Measurements from ENCODE around the gene PPM1E. TPM values are rescaled to one million over a fixed set of nuclear protein-coding genes. Genes with fewer than 3 reads are reported as not detected.
"Not testable (repeated sequence)": the region's sequence is repeated elsewhere in the genome, so short reads cannot be mapped to it uniquely, and the experiment has no call there.

PPM1E gene
- polyA plus RNA-seq, 1 donor (not counting 4 experiments of a cell fraction or from before 2014, with no cell fraction given): not detected

DNA sequence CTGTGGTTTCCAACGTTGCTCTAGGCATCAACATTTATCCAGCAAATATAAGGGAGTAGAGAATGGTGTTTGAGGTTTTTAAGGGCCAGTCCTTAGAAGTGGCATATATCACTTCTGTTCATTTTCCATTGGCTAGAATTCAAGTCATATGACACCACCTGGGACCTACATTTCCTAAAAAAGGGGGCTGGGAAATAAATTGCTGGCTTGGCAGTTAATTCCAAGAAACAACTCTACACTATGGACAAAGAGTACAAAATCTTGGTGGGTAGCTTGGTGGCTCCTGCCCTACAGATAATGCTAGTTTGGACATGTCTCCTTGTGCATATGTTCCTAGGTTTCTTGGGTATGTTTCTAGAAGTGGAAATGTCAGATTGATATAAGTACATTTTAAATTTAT is 7.6 kb downstream of the PPM1E start:
- Histone ChIP-seq H3K9me1 (ENCODE audit: control insufficient read depth, extremely low read depth, insufficient read depth, low read length) (no peaks in the 10 kb centered on the region), H3K79me2 (ENCODE audit: control insufficient read depth, insufficient read depth, low read length) (no peaks in the 10 kb centered on the region), H3K4me2 (ENCODE audit: control insufficient read depth, extremely low read depth, insufficient read depth, low read depth, low read length) (no peak overlapping the region), H3K9ac (ENCODE audit: control insufficient read depth, extremely low read depth, insufficient read depth, low read length) (no peak overlapping the region), H3K27ac (ENCODE audit: control insufficient read depth, insufficient read depth, low read length) (no peak overlapping the region), H3K27me3 (ENCODE audit: control insufficient read depth, extremely low read depth, insufficient read depth, low read length) (peaks cover 4% of the 10 kb centered on the region), H3K4me1 (ENCODE audit: control insufficient read depth, extremely low read depth, insufficient read depth, low read length) (no peaks in the 10 kb centered on the region), H3K36me3 (ENCODE audit: control insufficient read depth in 2 of 2, extremely low read depth in 1 of 2, insufficient read depth in 2 of 2, low read length in 2 of 2) (no peaks in the 10 kb centered on the region), H2AFZ (ENCODE audit: control insufficient read depth, low read length) (no peak overlapping the region), H4K20me1 (ENCODE audit: control insufficient read depth, extremely low read depth, insufficient read depth, low read length) (no peaks in the 10 kb centered on the region), H3K4me3 (ENCODE audit: control insufficient read depth in 2 of 3, extremely low read depth in 1 of 3, insufficient read depth in 2 of 3, low read depth in 1 of 3, low read length in 3 of 3) (no peak overlapping the region), H3K9me3 (ENCODE audit: control insufficient read depth, low read depth, low read length) (no peaks in the 10 kb centered on the region)
- FAIRE-seq: no peak
- no peak for DNase-seq (ENCODE audit: low read depth, low spot score)
- dilution Hi-C loops (cut with MboI; ENCODE audit: extremely low pct_ligation_motif_present, low sequenced_read_pairs): no loop called here
- TF ChIP-seq EZH2 (IDR thresholded peaks at IDR 0.05; ENCODE audit: low read length) (no peak), CTCF (optimal IDR thresholded peaks at IDR 0.05 in 1 of 3, IDR thresholded peaks at IDR 0.05 in 1 of 3, conservative IDR thresholded peaks at IDR 0.05 in 1 of 3; ENCODE audit: extremely low read depth in 1 of 3, insufficient read depth in 2 of 3, low read length in 3 of 3) (no peak)

GRCh38 chr17:58764373-58764772 is 8.7 kb downstream of the PPM1E start:
- no peaks in the 10 kb centered on the region for H3K9me3 ChIP-seq (ENCODE audit: control insufficient read depth, low read depth, low read length)
- H3K4me2 ChIP-seq (ENCODE audit: control insufficient read depth, extremely low read depth, insufficient read depth, low read depth, low read length): no peak overlapping the region
- no peak overlapping the region for H3K27ac ChIP-seq (ENCODE audit: control insufficient read depth, insufficient read depth, low read length)
- H2AFZ ChIP-seq (ENCODE audit: control insufficient read depth, low read length): no peak overlapping the region
- dilution Hi-C loops (cut with MboI; ENCODE audit: extremely low pct_ligation_motif_present, low sequenced_read_pairs): no loop called here
- no peak overlapping the region for H3K9ac ChIP-seq (ENCODE audit: control insufficient read depth, extremely low read depth, insufficient read depth, low read length)
- no peaks in the 10 kb centered on the region for H3K9me1 ChIP-seq (ENCODE audit: control insufficient read depth, extremely low read depth, insufficient read depth, low read length)
- no peaks in the 10 kb centered on the region for H3K79me2 ChIP-seq (ENCODE audit: control insufficient read depth, insufficient read depth, low read length)
- no peaks in the 10 kb centered on the region for H3K4me1 ChIP-seq (ENCODE audit: control insufficient read depth, extremely low read depth, insufficient read depth, low read length)
- FAIRE-seq (no peak), DNase-seq (ENCODE audit: low read depth, low spot score) (no peak)
- H4K20me1 ChIP-seq (ENCODE audit: control insufficient read depth, extremely low read depth, insufficient read depth, low read length): no peaks in the 10 kb centered on the region
- TF ChIP-seq CTCF (optimal IDR thresholded peaks at IDR 0.05 in 1 of 3, IDR thresholded peaks at IDR 0.05 in 1 of 3, conservative IDR thresholded peaks at IDR 0.05 in 1 of 3; ENCODE audit: extremely low read depth in 1 of 3, insufficient read depth in 2 of 3, low read length in 3 of 3) (no peak), EZH2 (IDR thresholded peaks at IDR 0.05; ENCODE audit: low read length) (no peak)
- no peaks in the 10 kb centered on the region for H3K36me3 ChIP-seq (ENCODE audit: control insufficient read depth in 2 of 2, extremely low read depth in 1 of 2, insufficient read depth in 2 of 2, low read length in 2 of 2)
- no peak overlapping the region for H3K4me3 ChIP-seq (ENCODE audit: control insufficient read depth in 2 of 3, extremely low read depth in 1 of 3, insufficient read depth in 2 of 3, low read depth in 1 of 3, low read length in 3 of 3)
- peaks cover 3% of the 10 kb centered on the region for H3K27me3 ChIP-seq (ENCODE audit: control insufficient read depth, extremely low read depth, insufficient read depth, low read length)

DNA sequence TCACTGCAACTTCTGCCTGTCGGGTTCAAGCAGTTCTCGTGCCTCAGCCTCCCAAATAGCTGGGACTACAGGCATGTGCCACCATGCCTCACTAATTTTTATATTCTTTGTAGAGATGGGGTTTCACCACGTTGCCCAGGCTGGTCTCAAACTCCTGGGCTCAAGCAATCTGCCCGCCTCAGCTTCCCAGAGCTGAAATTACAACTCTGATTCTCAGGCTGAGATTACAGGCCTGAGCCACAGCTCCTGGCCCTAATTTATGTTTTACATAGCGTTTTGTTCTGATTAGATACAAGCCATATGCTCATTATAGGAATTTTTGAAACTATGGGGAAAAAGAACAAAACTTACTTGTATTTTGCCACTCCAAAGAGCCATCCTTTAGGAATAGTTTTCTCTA is 22.8 kb downstream of the PPM1E start:
- H3K4me3 ChIP-seq (ENCODE audit: control insufficient read depth in 2 of 3, extremely low read depth in 1 of 3, insufficient read depth in 2 of 3, low read depth in 1 of 3, low read length in 3 of 3); H4K20me1 ChIP-seq (ENCODE audit: control insufficient read depth, extremely low read depth, insufficient read depth, low read length); DNase-seq (ENCODE audit: low read depth, low spot score); H3K4me2 ChIP-seq (ENCODE audit: control insufficient read depth, extremely low read depth, insufficient read depth, low read depth, low read length); H3K9me3 ChIP-seq (ENCODE audit: control insufficient read depth, low read depth, low read length); H3K27me3 ChIP-seq (ENCODE audit: control insufficient read depth, extremely low read depth, insufficient read depth, low read length); H3K36me3 ChIP-seq (ENCODE audit: control insufficient read depth in 2 of 2, extremely low read depth in 1 of 2, insufficient read depth in 2 of 2, low read length in 2 of 2); H3K79me2 ChIP-seq (ENCODE audit: control insufficient read depth, insufficient read depth, low read length); H2AFZ ChIP-seq (ENCODE audit: control insufficient read depth, low read length); H3K4me1 ChIP-seq (ENCODE audit: control insufficient read depth, extremely low read depth, insufficient read depth, low read length); H3K9me1 ChIP-seq (ENCODE audit: control insufficient read depth, extremely low read depth, insufficient read depth, low read length); dilution Hi-C loops (cut with MboI; ENCODE audit: extremely low pct_ligation_motif_present, low sequenced_read_pairs); FAIRE-seq; H3K27ac ChIP-seq (ENCODE audit: control insufficient read depth, insufficient read depth, low read length); H3K9ac ChIP-seq (ENCODE audit: control insufficient read depth, extremely low read depth, insufficient read depth, low read length): not testable (repeated sequence)

Measured in keratinocyte (primary cell).